ENCODE data around the gene ALG9. TPM values are rescaled to one million over a fixed set of nuclear protein-coding genes. Genes with fewer than 3 reads are reported as not detected.

The ALG9 gene
- total and polyA plus RNA-seq, 10 of the 15 experiments (the other 5 are each of a cell fraction or from before 2014, with no cell fraction given): 10.8 to 41.6 (median 25.5) TPM

- H2AFZ ChIP-seq (ENCODE audit: control insufficient read depth, low read depth, low read length): no peak overlapping the region
- WGBS (ENCODE audit: insufficient coverage, insufficient replicate concordance, low lambda C conversion rate, missing lambda C conversion rate): 55% methylated on average over 2 of the region's 2 CpGs
- in situ Hi-C loops (cut with MboI): loop anchor here (10.0 kb wide), 1 partner anchor 58 kb away; no protein-coding TSS in a partner anchor
- H3K4me1 ChIP-seq (ENCODE audit: control insufficient read depth, insufficient read depth, low read length): no peaks in the 10 kb centered on the region
- no peaks in the 10 kb centered on the region for H3K36me3 ChIP-seq (ENCODE audit: control insufficient read depth in 2 of 2, insufficient read depth in 2 of 2, low read length in 1 of 2)
- H4K20me1 ChIP-seq (ENCODE audit: control insufficient read depth, insufficient read depth): no peaks in the 10 kb centered on the region
- BruUV-seq (replicated peaks): no TSS peak
- no peak for TF ChIP-seq RCOR1 (conservative IDR thresholded peaks at IDR 0.05; ENCODE audit: low read depth, low read length)
- TF ChIP-seq ATF3 (IDR thresholded peaks at IDR 0.05; ENCODE audit: borderline replicate concordance, extremely low read depth, low read depth, low read length): no peak
- TF ChIP-seq MLLT1 (IDR thresholded peaks at IDR 0.05): no peak
- TF ChIP-seq ATF2 (IDR thresholded peaks at IDR 0.05; ENCODE audit: low read length): no peak
- no peak for TF ChIP-seq NR2C1 (IDR thresholded peaks at IDR 0.05)
- no peak for TF ChIP-seq MEF2B (IDR thresholded peaks at IDR 0.05; ENCODE audit: partially characterized antibody, poor library complexity, severe bottlenecking)
- TF ChIP-seq NFIC (IDR thresholded peaks at IDR 0.05; ENCODE audit: low read depth, low read length): no peak
- no peak for TF ChIP-seq YBX1 (IDR thresholded peaks at IDR 0.05)
- H3K4me2 ChIP-seq (ENCODE audit: control insufficient read depth, insufficient read depth): no peak overlapping the region
- H3K9me3 ChIP-seq (replicated peaks; ENCODE audit: control insufficient read depth, insufficient read depth, low read length): no peaks in the 10 kb centered on the region
- ATAC-seq (no peak), DNase-seq (ENCODE audit: low read depth, low spot score) (no peak), FAIRE-seq (no peak)
- H3K4me3 ChIP-seq: no peak overlapping the region
- intact Hi-C loops (cut with micrococcal nuclease; ENCODE audit: unreplicated experiment): no loop called here
- H3K79me2 ChIP-seq (ENCODE audit: control insufficient read depth, insufficient read depth, low read length): no peaks in the 10 kb centered on the region
- no peaks in the 10 kb centered on the region for H3K27me3 ChIP-seq (replicated peaks in 1 of 2; ENCODE audit: control insufficient read depth in 2 of 2, insufficient read depth in 2 of 2, low read length in 1 of 2)
- RAD21 ChIA-PET (ENCODE audit: unreplicated experiment): no interaction called here
- POLR2A ChIA-PET: no interaction called here
- no peak overlapping the region for H3K9ac ChIP-seq (ENCODE audit: control insufficient read depth, insufficient read depth, low read length)
- SMC1A ChIA-PET (ENCODE audit: uncharacterized antibody, unreplicated experiment): interaction anchor here (2.1 kb wide), 1 partner anchor 11 kb away, joined by 10 read pairs; no protein-coding TSS in a partner anchor
- CTCF ChIA-PET: interaction anchor here (0.6 to 1.6 kb wide), 3 partner anchors 95 to 304 kb away, joined by 3 to 4 read pairs (median 4); no protein-coding TSS in a partner anchor
- H3K27ac ChIP-seq (ENCODE audit: control insufficient read depth, insufficient read depth): no peak overlapping the region
These were observed 15.5 kb upstream of the ALG9 start for GRCh38 chr11:111886844-111887243.

Data from GM12878 (cell line).